Measurements from ENCODE around the gene SNURF.
A peak's percentile ranks its signal among the peaks of the same experiment; 100 is the strongest.
"Not testable (repeated sequence)": the region's sequence is repeated elsewhere in the genome, so short reads cannot be mapped to it uniquely, and the experiment has no call there.

The SNURF gene

DNA sequence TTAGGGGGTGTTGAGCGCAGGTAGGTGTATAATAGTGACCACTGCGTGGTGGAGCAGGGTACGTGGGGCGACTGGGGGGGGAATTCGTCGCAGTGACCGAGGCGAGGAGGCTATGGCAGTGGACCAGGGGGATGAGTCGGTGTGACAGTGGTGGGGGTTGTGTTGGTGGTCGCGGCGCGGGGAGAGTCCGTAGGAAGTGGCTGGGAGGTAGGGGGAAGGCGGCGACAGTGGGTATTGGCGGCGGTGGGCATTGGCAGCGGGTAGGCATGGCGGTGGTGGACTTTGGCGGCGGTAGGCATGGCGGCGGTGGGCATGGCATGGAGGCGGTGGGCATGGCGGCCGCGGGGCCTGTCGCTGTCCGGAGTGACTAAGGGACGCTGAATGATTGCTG, 739 bp downstream of the SNURF start:
- Mint-ChIP-seq H3K36me3 (peaks cover 16% of the 10 kb centered on the region), H3K4me1 (peaks cover 20% of the 10 kb centered on the region), H3K27ac (peak overlapping the region; percentile 94), H3K4me3 (peak overlapping the region; percentile 94), H3K9me3 (no peaks in the 10 kb centered on the region)
- DNase-seq (ENCODE audit: low spot score in 2 of 2) (peak in 1 of 2 donors; percentile 54), ATAC-seq (peak; percentile 11)

DNA sequence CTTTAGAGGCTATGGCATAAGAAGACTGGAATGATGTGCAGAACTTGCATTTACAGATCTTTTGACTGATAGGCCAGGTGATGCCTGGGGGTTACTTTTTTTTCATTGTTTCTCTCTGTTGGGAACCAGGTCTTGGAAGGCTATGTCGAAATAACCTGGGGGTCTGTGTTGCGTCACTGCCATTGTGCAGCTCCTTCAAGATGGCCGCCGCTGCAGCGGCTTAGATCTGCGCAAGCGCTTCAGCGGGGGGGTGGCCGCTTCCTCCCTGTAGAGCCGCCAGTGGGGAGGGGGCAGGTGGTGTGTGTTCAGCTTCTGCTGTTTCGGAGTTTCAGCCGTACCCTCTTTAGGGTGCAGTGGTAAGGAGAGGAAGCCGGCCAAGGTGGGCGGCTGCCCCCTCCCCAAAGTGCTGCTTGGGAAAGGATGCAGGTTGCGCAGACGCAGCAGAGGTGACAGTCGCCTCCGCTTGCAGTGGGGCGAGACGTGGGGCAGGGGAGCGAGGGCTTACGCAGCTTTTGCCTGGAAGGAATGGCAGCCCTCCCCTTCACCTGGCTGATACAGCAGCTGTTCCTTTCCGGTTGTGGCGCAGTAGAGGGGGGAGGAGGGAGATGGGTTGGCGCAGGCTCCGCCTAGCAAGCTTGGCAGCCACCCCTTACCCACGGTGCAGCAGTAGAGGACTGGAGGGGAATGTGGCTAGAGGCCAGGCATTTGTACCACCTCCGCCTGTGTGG, 1.5 kb downstream of the SNURF start:
- H3K36me3 Mint-ChIP-seq, result peaks cover 16% of the 10 kb centered on the region
- H3K27ac Mint-ChIP-seq, result peak overlapping the region; percentile 94
- H3K4me1 Mint-ChIP-seq, result peaks cover 20% of the 10 kb centered on the region
- no peaks in the 10 kb centered on the region for H3K9me3 Mint-ChIP-seq
- DNase-seq (ENCODE audit: low spot score in 2 of 2) (peak; percentile 17 to 72), ATAC-seq (peak; percentile 78)
- peak overlapping the region; percentile 94 for H3K4me3 Mint-ChIP-seq

DNA sequence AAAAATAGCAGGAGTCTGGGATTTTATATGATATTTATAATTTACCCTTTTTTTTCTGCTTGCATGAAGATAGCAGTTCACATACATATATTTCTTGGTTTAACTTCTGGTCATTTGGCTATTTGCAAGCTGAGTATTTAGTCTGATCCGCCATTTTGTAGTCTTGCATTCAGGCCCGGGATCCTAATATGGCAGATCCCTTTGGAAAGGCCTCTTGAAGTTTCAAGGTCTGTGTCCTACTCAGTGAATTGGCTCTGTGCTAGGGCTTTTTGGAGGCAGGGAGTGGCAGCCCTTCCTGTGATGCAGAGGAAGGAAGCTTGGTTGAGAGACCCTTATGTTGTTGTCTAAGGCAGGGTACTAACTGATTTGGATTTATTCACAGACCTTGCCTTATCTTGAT, 2.9 kb downstream of the SNURF start:
- H3K4me1 Mint-ChIP-seq, result peaks cover 20% of the 10 kb centered on the region
- no peak overlapping the region for H3K27ac Mint-ChIP-seq

DNA sequence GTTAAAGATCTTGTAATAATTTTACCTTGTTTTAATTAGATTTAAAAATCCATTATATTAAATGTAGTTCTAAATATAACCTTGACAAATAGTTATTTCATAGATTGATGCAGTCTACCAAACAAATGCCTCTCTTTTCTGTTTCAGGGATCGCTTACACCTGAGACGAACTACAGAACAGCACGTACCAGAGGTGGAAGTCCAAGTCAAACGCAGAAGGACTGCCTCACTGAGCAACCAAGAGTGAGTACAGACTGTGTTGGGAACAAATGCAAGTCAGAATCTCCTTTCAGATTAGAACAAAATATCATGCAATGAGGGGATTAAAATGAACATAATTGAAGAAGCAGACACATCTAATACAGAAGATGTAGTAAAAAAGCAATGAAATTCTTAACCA, 7.2 kb downstream of the SNURF start:
- H3K4me3 Mint-ChIP-seq, result no peak overlapping the region
- H3K9me3 Mint-ChIP-seq, result peaks cover 4% of the 10 kb centered on the region
- H3K36me3 Mint-ChIP-seq, result peaks cover 41% of the 10 kb centered on the region
- peaks cover 19% of the 10 kb centered on the region for H3K4me1 Mint-ChIP-seq
- no peak overlapping the region for H3K27ac Mint-ChIP-seq
- ATAC-seq (no peak), DNase-seq (ENCODE audit: low spot score in 2 of 2) (no peak)

More for the DNA sequence above, 2.9 kb downstream of the SNURF start:
- ATAC-seq (no peak), DNase-seq (ENCODE audit: low spot score in 2 of 2) (no peak)
- no peaks in the 10 kb centered on the region for H3K9me3 Mint-ChIP-seq
- peak overlapping the region; percentile 94 for H3K4me3 Mint-ChIP-seq
- H3K36me3 Mint-ChIP-seq, result peaks cover 16% of the 10 kb centered on the region

DNA sequence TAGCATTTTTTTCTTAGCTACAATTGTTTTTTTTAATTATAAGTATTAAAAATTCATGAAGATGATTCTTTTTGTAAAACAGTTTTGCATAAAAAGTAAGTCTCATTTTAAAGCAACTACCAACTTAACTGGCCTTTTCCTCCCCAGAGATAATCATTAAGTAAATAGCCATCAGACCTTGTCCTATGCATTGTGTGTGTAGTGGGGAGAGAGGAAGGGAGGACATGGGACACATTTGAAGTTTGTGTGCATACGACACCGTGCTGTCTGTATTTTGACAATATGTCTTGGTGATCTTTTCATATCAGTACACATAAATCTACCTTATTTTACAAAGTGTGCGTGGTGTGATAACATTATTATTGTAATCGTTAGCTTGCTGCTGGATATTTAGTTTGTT, 8.1 kb downstream of the SNURF start:
- peaks cover 50% of the 10 kb centered on the region for H3K36me3 Mint-ChIP-seq
- no peak overlapping the region for H3K27ac Mint-ChIP-seq
- H3K4me3 Mint-ChIP-seq, result no peak overlapping the region
- peaks cover 16% of the 10 kb centered on the region for H3K4me1 Mint-ChIP-seq
- no peak for ATAC-seq
- peaks cover 4% of the 10 kb centered on the region for H3K9me3 Mint-ChIP-seq
- no peak for DNase-seq (ENCODE audit: low spot score in 2 of 2)

DNA sequence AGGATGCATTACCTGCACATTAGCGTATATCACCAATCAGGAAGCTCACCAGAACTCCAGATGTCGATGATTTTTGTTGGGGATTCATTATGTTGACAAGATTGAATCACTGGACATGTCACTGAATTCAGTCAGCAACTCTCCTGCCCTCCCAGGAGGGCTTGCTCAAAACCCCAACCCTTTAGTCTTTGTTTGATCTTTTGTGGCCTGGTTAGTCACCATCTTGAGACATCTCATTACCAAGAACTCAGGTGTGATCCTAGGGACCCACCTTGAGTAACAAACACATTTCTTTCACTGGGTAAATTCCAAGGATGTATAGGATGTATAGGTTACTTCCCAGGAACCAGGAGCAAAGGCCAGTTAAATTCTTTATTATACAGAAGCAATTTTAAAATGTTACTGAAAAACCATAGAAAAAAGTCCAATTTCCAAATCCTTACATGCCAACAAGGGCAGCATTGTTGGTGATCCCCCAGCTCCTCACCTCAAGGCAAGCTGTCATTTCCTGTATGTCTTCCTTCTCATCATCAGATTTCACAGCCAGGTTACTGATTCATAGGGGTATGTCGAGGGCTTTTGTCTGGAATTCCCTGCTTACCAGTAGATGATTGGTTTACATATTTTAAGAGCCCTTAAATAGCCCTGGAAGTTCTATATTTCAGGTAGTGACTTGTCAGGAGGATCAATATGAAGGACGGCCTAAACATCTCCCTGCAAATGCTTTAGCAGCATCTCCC, 11.7 kb downstream of the SNURF start:
- peaks cover 86% of the 10 kb centered on the region for H3K36me3 Mint-ChIP-seq
- H3K4me3 Mint-ChIP-seq, result no peak overlapping the region
- peaks cover 6% of the 10 kb centered on the region for H3K4me1 Mint-ChIP-seq
- peaks cover 7% of the 10 kb centered on the region for H3K9me3 Mint-ChIP-seq
- no peak for DNase-seq (ENCODE audit: low spot score in 2 of 2)
- ATAC-seq, result peak; percentile 71
- no peak overlapping the region for H3K27ac Mint-ChIP-seq

DNA sequence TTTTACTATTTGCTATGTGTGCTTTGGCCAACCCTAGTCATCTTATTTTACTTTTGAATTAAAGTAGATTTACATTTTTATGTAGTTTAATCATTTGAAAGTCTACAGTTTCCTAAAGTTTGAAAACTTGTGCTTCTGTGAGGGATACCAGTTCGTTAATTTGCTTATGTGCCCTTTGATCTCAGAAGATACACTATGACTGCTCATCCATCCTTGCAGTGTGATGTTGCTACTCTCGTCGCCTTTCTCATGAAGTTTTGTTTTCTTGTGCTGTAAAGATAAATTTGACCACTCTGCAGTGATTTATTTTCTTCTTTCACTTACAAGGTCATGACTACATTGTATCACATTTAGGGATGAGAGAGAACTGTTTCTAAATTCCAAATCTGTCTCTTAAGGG, 16.3 kb downstream of the SNURF start:
- ATAC-seq (no peak), DNase-seq (ENCODE audit: low spot score in 2 of 2) (no peak)
- H3K27ac Mint-ChIP-seq, result no peak overlapping the region
- H3K4me3 Mint-ChIP-seq, result no peak overlapping the region
- H3K36me3 Mint-ChIP-seq, result peaks cover 87% of the 10 kb centered on the region
- peaks cover 10% of the 10 kb centered on the region for H3K9me3 Mint-ChIP-seq
- no peaks in the 10 kb centered on the region for H3K4me1 Mint-ChIP-seq

DNA sequence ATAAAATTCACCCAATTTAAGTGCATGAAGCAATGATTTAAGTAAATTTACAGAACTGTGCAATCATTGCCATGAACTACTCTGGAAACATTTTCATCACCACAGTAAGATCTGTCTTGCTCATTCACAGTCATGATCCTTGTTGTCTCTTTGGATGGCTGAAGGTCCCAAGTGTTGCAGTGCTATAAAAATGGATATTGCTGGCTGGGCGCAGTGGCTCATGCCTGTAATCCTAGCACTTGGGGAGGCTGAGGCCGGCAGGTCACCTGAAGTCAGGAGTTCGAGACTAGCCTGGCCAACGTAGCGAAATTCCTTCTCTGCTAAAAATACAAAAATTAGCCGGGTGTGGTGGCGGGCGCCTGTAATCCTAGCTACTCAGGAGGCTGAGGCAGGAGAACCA, 17.0 kb downstream of the SNURF start:
- no peak overlapping the region for H3K4me3 Mint-ChIP-seq
- H3K36me3 Mint-ChIP-seq, result peaks cover 87% of the 10 kb centered on the region
- ATAC-seq (no peak), DNase-seq (ENCODE audit: low spot score in 2 of 2) (no peak)
- H3K9me3 Mint-ChIP-seq, result peaks cover 13% of the 10 kb centered on the region
- H3K4me1 Mint-ChIP-seq, result no peaks in the 10 kb centered on the region
- no peak overlapping the region for H3K27ac Mint-ChIP-seq

DNA sequence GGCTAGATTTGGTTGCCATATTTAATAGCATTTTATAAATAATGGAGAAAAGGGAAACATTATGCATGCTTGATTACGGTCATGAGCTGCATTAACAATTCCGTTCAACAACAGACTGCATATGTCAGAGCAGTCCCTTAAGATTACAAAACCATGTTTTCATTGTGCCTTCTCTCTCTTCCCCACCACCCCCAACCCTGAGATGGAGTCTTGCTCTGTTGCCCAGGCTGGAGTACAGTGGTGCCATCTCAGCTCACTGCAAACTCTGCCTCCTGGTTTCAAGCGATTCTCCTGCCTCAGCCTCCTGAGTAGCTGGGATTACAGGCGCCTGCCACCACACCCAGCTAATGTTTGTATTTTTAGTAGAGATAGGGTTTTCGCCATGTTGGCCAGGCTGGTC, 17.9 kb downstream of the SNURF start:
- Mint-ChIP-seq H3K9me3 (peaks cover 13% of the 10 kb centered on the region), H3K36me3 (peaks cover 87% of the 10 kb centered on the region)
- not testable (repeated sequence) for H3K4me1 Mint-ChIP-seq; H3K27ac Mint-ChIP-seq; DNase-seq (ENCODE audit: low spot score in 2 of 2); H3K4me3 Mint-ChIP-seq; ATAC-seq

DNA sequence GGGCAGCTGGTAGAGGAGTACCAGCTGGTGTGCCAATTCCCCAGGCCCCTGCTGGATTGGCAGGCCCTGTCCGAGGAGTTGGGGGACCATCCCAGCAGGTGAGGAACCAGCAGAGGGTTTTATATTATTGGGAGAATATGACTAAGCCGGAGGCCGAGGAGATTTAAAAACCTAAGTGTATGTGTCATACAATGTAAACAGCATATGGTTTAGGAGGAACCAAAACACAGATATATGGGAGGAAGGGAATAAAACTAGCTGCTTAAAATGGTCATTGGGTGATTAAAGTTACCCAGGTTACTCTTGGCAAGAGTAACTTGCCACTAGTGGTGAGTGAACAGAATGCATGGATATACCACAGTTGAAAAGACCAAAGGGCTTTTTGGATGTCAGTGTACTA, 22.1 kb downstream of the SNURF start:
- Mint-ChIP-seq H3K4me3 (no peak overlapping the region), H3K27ac (no peak overlapping the region), H3K36me3 (peaks cover 90% of the 10 kb centered on the region), H3K9me3 (peaks cover 13% of the 10 kb centered on the region), H3K4me1 (no peaks in the 10 kb centered on the region)
- ATAC-seq, result no peak
- no peak for DNase-seq (ENCODE audit: low spot score in 2 of 2)

DNA sequence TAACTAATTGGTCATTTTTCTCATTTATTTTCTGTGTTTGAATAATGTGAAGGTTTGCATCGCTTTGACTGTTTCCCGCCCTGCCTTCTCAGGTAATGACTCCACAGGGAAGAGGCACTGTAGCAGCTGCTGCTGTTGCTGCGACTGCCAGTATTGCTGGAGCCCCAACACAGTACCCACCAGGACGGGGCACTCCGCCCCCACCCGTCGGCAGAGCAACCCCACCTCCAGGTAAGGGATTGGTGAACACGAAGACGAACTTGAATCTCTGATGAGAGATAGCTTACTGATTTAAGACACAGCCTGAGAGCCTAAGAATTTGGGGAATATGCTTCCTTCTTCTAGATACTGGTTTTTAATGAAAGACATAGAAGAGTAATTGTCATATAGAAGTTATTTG, 22.9 kb downstream of the SNURF start:
- ATAC-seq, result no peak
- Mint-ChIP-seq H3K9me3 (peaks cover 13% of the 10 kb centered on the region), H3K4me1 (no peaks in the 10 kb centered on the region), H3K27ac (no peak overlapping the region), H3K36me3 (peaks cover 90% of the 10 kb centered on the region), H3K4me3 (no peak overlapping the region)
- no peak for DNase-seq (ENCODE audit: low spot score in 2 of 2)

DNA sequence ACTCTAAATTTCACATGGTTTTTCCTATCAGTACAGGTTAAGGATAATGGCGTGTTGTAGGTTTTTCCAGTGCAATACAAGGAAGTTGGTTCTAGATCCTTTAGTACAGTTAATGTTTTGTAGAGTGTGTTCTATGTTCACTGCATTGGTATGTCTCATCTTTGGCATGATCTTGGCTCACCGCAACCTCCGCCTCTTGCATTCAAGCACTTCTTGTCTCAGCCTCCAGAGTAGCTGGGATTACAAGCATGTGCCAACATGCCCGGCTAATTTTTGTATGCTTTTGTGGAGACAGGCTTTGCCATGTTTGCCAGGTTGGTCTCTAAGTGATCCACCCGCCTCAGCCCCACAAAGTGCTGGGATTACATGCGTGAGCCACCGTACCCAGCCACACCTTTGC, 30.4 kb downstream of the SNURF start:
- DNase-seq (ENCODE audit: low spot score in 2 of 2) (no peak), ATAC-seq (no peak)
- Mint-ChIP-seq H3K27ac (no peak overlapping the region), H3K4me3 (no peak overlapping the region), H3K9me3 (peaks cover 21% of the 10 kb centered on the region), H3K4me1 (peaks cover 7% of the 10 kb centered on the region), H3K36me3 (peaks cover 78% of the 10 kb centered on the region)

DNA sequence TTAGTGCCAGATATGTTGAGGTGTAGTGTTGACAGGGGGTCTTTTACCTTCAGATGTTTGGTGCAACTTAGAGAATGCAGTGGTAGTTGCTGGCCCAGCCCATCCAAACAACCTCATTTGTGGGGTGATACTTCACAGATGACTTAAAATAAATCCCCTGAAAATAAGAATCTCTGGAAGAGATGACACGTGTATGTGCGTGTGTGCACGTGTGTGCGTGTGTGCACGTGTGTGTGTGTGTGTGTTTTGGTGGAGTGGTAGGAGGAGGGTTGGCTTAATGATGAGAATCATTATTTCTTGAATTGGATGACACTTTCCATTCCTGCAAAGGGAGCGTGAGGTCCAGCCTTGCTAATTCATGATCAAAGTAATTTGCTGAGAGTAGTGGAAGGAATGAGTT, 31.9 kb downstream of the SNURF start:
- Mint-ChIP-seq H3K4me3 (no peak overlapping the region), H3K27ac (no peak overlapping the region), H3K36me3 (peaks cover 64% of the 10 kb centered on the region), H3K9me3 (peaks cover 18% of the 10 kb centered on the region), H3K4me1 (peaks cover 7% of the 10 kb centered on the region)
- no peak for DNase-seq (ENCODE audit: low spot score in 2 of 2)
- ATAC-seq, result no peak
